C4-2B (cell line): ENCODE results near the gene PTPRN2.

Source experiments
- CTCF ChIP-seq: fragments of 450-650 bp; conservative IDR thresholded peaks from 2 replicates; pipeline ENCODE4 v1.5.1; 2017; ENCODE audit warnings: mild to moderate bottlenecking
- ZFX ChIP-seq: fragments of 450-650 bp; IDR thresholded peaks from 2 replicates; pipeline ENCODE4 v1.6.1; 2017

GRCh38 chr7:158570449-158571170, 17.0 kb downstream of the PTPRN2 start:
- TF ChIP-seq CTCF, result no peak
- no peak for TF ChIP-seq ZFX
